Cardiac muscle cell (in vitro differentiated cells and primary cell): ENCODE results near the gene FAM222A. TPM values are rescaled to one million over a fixed set of nuclear protein-coding genes. Genes with fewer than 3 reads are reported as not detected.
A peak's percentile ranks its signal among the peaks of the same experiment; 100 is the strongest.

ENCODE experiments used
- DNase-seq, 2 donors: peaks; one replicate each; pipeline versions ENCODE4 v3.0.0 to v3.0.0-alpha.2; 2010 to 2017; ENCODE audit warnings: low read depth in 1 of 2, low spot score in 1 of 2
- H3K27ac ChIP-seq: fragments of 200-600 bp; sonication (generic); 2 replicates; pipeline ENCODE4 v1.5.1; 2016
- H3K27me3 ChIP-seq: fragments of 200-600 bp; sonication (generic); 2 replicates; pipeline ENCODE4 v1.6.0; 2016; ENCODE audit warnings: control low read depth
- H3K36me3 ChIP-seq: fragments of 200-600 bp; sonication (generic); 2 replicates; pipeline ENCODE4 v1.5.1; 2016; ENCODE audit warnings: control low read depth
- H3K4me1 ChIP-seq: fragments of 200-600 bp; sonication (generic); 2 replicates; pipeline ENCODE4 v1.8.1; 2017; ENCODE audit warnings: low read depth, mild to moderate bottlenecking, mixed run types
- H3K4me3 ChIP-seq: fragments of 200-600 bp; sonication (generic); 2 replicates; pipeline ENCODE4 v1.5.1; 2016; ENCODE audit warnings: mild to moderate bottlenecking
- H3K9me3 ChIP-seq: fragments of 200-600 bp; sonication (generic); 2 replicates; pipeline ENCODE4 v1.5.1; 2017; ENCODE audit warnings: low read depth, mild to moderate bottlenecking, control low read depth
- CTCF ChIP-seq: IDR thresholded peaks from 2 replicates; pipeline ENCODE4 v1.5.1; 2012; ENCODE audit warnings: low read depth, mild to moderate bottlenecking, low read length
- polyA plus RNA-seq: library from polyadenylated mRNA; unstranded; fragments of >200 nt; fragmentation: Nextera tagmentation; extraction: Ambion mirVana; gene quantifications from 2 replicates; pipeline ENCODE4 v1.2.1, GENCODE V29; 2016
- total RNA-seq: library from RNA; depleted of rRNA; stranded (reverse); fragments of >200 nt; gene quantifications from 2 replicates; pipeline ENCODE4 v1.2.3, GENCODE V29; 2016

The FAM222A gene
- total and polyA plus RNA-seq, 2 experiments from 2014 or later = 25.4 to 42.9 TPM

DNA sequence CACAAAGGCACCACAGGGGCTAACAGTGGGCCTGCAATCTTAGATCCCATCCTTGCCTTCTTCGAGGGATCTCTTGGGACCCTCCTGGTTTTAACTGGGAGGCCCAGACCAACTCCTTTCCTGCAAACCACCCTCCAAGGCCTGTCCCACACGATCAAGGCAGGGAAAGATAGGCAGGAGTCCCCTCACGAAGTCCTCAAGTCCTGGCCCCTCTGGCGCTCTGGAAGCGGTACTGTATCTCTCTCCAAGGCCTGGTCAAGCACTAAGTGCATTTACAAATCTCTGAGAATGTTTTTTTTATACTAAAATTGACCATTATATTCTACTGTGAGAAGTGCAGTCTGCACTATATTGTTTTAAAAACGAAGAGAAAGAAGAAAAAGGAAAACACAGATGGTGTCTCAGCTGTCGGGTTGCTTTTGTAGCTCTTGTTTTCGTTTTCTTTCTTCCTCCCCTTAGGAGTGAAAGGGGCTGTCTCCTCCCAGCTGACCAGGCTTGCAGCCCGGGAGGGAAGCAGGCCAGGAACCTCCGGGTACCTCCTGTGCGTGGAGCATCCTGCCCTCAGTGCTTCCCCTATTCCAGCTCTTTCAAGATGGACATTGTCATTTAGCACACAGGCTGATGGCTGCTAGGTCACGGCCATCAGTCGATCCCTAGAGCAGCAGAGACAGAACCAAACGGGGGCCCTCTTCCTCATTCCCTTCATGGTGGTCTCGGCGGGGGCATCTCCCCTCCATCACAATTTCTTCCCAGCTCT lies 56.7 kb downstream of the FAM222A start:
- Histone ChIP-seq H3K27me3 (no peaks in the 10 kb centered on the region), H3K4me3 (no peak overlapping the region), H3K4me1 (no peaks in the 10 kb centered on the region), H3K36me3 (no peaks in the 10 kb centered on the region), H3K27ac (no peak overlapping the region), H3K9me3 (no peaks in the 10 kb centered on the region)
- no peak for DNase-seq
- TF ChIP-seq CTCF = no peak

- Histone ChIP-seq H3K36me3 (no peaks in the 10 kb centered on the region), H3K9me3 (no peaks in the 10 kb centered on the region), H3K27ac (no peak overlapping the region), H3K4me3 (no peak overlapping the region), H3K4me1 (no peaks in the 10 kb centered on the region), H3K27me3 (no peaks in the 10 kb centered on the region)
- no peak for DNase-seq
- no peak for TF ChIP-seq CTCF
These were observed 57.4 kb downstream of the FAM222A start for GRCh38 chr12:109770861-109771670.

DNA sequence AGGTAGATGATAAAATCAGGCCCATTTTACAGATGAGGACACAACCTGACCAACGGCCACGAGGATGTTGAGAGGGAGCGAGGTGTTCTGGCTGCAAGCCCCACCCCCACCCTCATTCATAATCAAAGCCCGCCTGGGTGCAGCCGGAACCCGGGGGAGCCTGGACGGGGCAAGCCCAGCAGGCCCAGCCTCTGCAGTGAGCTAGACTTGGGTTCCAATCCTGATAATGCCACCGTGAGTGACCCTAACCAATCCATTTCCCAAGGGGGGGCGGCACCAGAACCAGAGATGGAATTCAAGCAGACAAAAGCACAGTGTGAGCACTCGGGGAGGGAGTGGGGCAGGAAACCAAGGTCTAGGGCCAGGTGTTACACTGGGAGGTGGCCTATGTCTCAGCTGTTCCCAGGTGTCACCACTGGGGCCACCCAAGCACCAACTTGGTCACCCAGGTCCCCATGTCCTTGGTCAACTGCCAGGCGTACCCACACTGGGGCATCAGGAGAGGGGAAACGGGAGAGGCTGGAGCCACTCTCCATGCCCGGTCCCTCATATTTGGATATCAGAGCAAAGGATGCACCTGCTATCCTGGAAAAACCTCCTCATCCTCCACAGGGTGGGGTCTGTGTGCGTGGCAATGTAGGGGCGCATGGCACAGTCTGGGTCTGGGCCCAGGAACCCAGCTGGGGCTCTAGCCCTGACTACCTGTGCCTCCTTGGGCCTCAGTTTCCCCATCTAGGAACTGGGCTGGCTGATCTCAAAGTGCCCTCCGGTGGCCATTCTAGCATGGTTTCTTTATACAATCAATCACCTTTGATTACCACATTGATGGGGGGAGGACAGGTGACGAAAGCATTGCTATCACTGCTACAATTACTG lies 58.4 kb downstream of the FAM222A start:
- H3K27me3 ChIP-seq = no peaks in the 10 kb centered on the region
- H3K4me3 ChIP-seq = no peak overlapping the region
- no peak for TF ChIP-seq CTCF
- H3K36me3 ChIP-seq = no peaks in the 10 kb centered on the region
- H3K27ac ChIP-seq = no peak overlapping the region
- H3K9me3 ChIP-seq = no peaks in the 10 kb centered on the region
- H3K4me1 ChIP-seq = peaks cover 8% of the 10 kb centered on the region
- DNase-seq = no peak

DNA sequence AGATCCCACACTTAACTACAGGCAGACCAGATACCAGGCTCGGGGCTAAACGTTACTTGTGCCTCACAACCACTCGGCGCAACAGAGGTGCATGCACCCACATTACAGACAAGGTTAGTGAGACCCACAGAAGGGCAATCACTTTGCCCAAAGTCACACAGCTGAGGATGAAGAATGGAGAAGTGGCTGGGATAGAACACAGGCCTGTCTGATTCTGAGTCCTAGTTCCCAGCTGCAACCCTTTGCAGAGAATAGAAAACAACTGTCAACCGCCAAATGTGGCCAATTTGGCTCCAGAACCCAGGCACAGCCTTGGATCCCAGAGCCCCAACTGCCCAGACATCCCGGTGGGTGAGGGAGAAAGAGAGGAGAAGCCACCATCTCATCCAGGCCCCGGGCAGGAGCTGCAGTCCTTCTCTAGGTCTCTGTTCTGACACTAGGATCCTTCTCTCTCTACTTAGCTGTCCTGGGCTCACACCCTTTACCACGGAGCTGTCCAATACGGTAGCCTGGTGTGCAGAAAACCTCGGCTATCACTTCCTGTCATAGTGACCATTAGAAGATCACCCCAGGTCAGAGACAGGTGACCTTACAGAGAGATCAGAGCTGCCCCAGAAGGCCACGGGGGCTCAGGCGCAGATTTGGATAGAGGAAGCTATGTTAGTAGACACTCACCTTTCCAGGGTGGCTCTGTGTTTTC lies 59.1 kb downstream of the FAM222A start:
- DNase-seq = no peak
- H3K27me3 ChIP-seq = no peaks in the 10 kb centered on the region

More for the DNA sequence above, 59.1 kb downstream of the FAM222A start:
- no peak for TF ChIP-seq CTCF
- H3K4me1 ChIP-seq = peaks cover 13% of the 10 kb centered on the region
- no peak overlapping the region for H3K4me3 ChIP-seq
- no peaks in the 10 kb centered on the region for H3K9me3 ChIP-seq
- H3K36me3 ChIP-seq = no peaks in the 10 kb centered on the region
- H3K27ac ChIP-seq = peak overlapping the region; percentile 58
